Activated T-cell treated with anti-CD3 and anti-CD28 coated beads, Interleukin-2, amount 50 U/mL, for 1 hour (primary cell): ENCODE results near the gene SPAG17.

Experiments used
- DNase-seq: peaks from one replicate; pipeline ENCODE4 v3.0.0-alpha.2; 2020

The SPAG17 gene

GRCh38 chr1:118159569-118159968 is 25.5 kb downstream of the SPAG17 start:
- no peak for DNase-seq

GRCh38 chr1:118158924-118159323 is 26.1 kb downstream of the SPAG17 start:
- DNase-seq: no peak

- DNase-seq: no peak
These were observed 27.5 kb downstream of the SPAG17 start for GRCh38 chr1:118157506-118157905.

- DNase-seq: no peak
These were observed 29.9 kb downstream of the SPAG17 start for GRCh38 chr1:118155106-118155505.

- no peak for DNase-seq
These were observed 30.8 kb downstream of the SPAG17 start for GRCh38 chr1:118154220-118154619.

- no peak for DNase-seq
These were observed 33.6 kb downstream of the SPAG17 start for GRCh38 chr1:118151312-118151937.

GRCh38 chr1:118149799-118150198 is 35.2 kb downstream of the SPAG17 start:
- no peak for DNase-seq

GRCh38 chr1:118148034-118148433 is 37.0 kb downstream of the SPAG17 start:
- no peak for DNase-seq

- no peak for DNase-seq
These were observed 37.5 kb downstream of the SPAG17 start for GRCh38 chr1:118147522-118147921.

GRCh38 chr1:118145721-118146120 is 39.3 kb downstream of the SPAG17 start:
- no peak for DNase-seq

GRCh38 chr1:118144684-118145083 is 40.3 kb downstream of the SPAG17 start:
- no peak for DNase-seq

- DNase-seq: no peak
These were observed 41.2 kb downstream of the SPAG17 start for GRCh38 chr1:118143831-118144230.

- no peak for DNase-seq
These were observed 41.9 kb downstream of the SPAG17 start for GRCh38 chr1:118143121-118143520.

- no peak for DNase-seq
These were observed 42.5 kb downstream of the SPAG17 start for GRCh38 chr1:118142546-118142945.

- no peak for DNase-seq
These were observed 47.1 kb downstream of the SPAG17 start for GRCh38 chr1:118137900-118138299.

GRCh38 chr1:118136187-118136941 is 48.7 kb downstream of the SPAG17 start:
- no peak for DNase-seq

GRCh38 chr1:118132000-118132399 is 53.0 kb downstream of the SPAG17 start:
- DNase-seq: no peak

GRCh38 chr1:118128761-118129160 is 56.3 kb downstream of the SPAG17 start:
- no peak for DNase-seq

- no peak for DNase-seq
These were observed 61.0 kb downstream of the SPAG17 start for GRCh38 chr1:118124064-118124463.

- DNase-seq: no peak
These were observed 61.8 kb downstream of the SPAG17 start for GRCh38 chr1:118123116-118123839.

- no peak for DNase-seq
These were observed 62.6 kb downstream of the SPAG17 start for GRCh38 chr1:118122234-118123004.

- no peak for DNase-seq
These were observed 66.1 kb downstream of the SPAG17 start for GRCh38 chr1:118118873-118119463.

- no peak for DNase-seq
These were observed 66.6 kb downstream of the SPAG17 start for GRCh38 chr1:118118469-118118868.
